GM15510 (cell line): ENCODE results near the gene HCFC1R1.

Source experiments
- POLR2A ChIP-seq: IDR thresholded peaks from 3 replicates; pipeline ENCODE4 v1.6.1; 2011; ENCODE audit warnings: borderline replicate concordance; ENCODE audit not compliant: insufficient read length; ENCODE audit errors: extremely low read depth

HCFC1R1 gene

DNA sequence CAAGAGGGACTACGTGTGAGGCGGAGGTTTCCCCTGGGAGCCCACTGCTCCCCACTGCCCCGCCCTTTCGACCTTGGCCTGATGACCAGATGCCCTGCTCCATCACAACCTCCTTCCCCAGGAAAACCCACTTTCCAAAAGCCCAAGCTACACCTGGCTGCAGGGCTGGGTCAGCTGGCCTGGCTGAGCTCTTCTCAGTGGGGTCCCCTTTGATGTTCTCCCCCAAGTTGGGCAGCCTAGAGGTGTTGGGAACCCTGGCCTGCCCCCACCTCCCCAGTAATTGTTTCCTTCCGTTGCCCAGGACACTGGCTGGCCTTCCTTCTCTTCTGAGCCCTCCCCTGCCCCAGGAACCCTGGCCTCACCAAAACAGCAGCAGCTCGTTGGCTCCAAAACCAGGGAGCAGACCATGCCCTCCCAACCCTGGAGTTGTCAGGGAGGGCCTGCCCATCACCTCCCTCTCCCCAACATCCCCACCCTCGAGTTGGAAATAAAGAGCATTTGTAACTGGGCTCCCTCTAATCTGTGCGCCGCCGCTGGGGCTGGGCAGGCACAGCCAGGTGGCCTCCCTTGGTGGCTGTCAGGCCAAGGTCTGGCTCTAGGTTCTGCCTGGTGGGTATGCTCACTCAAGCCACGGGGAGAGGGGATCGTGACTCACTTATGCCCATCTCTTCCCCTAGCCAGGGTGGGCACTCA is 9.6 kb downstream of the HCFC1R1 start:
- TF ChIP-seq POLR2A, result no peak

GRCh38 chr16:3013491-3013951 is 10.2 kb downstream of the HCFC1R1 start:
- TF ChIP-seq POLR2A, result no peak

DNA sequence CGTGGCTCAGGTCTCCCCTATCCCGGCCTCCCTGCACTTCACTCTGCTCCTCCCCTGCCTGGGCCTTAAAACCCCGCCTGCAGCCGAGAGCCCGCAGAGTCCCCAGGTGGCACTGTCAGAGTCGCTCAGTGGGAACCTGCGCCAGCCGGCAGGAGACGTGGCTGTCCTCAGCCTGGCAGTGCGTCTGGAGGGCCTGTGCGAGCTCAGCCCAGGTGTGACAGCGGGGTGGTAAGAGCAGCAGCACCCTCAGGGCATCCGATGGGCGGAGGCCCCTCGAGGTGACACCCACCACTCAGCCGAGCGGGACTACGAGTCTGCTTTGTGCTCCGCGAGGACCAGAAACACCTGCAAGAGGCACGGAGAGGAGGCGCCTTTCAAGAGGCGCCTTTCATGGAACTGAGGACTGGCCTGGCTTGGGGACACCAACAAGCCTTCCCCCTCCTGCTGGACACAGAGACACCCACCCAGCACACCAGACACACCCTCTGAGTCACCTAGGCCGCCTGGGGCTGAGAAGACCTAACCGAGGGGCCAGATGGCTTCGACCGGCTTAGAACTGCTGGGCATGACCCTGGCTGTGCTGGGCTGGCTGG is 10.8 kb downstream of the HCFC1R1 start, which contains the start of gene CLDN9:
CLDN9 (plus strand) TSS at position 96 of the 593 bp plus-strand sequence; CDS start at position 536, 440 bp downstream.
- TF ChIP-seq POLR2A, result no peak

- TF ChIP-seq POLR2A, result no peak
Measured at GRCh38 chr16:3012246-3012645, 11.5 kb downstream of the HCFC1R1 start.

GRCh38 chr16:3010510-3010909 is 13.2 kb downstream of the HCFC1R1 start:
- no peak for TF ChIP-seq POLR2A

DNA sequence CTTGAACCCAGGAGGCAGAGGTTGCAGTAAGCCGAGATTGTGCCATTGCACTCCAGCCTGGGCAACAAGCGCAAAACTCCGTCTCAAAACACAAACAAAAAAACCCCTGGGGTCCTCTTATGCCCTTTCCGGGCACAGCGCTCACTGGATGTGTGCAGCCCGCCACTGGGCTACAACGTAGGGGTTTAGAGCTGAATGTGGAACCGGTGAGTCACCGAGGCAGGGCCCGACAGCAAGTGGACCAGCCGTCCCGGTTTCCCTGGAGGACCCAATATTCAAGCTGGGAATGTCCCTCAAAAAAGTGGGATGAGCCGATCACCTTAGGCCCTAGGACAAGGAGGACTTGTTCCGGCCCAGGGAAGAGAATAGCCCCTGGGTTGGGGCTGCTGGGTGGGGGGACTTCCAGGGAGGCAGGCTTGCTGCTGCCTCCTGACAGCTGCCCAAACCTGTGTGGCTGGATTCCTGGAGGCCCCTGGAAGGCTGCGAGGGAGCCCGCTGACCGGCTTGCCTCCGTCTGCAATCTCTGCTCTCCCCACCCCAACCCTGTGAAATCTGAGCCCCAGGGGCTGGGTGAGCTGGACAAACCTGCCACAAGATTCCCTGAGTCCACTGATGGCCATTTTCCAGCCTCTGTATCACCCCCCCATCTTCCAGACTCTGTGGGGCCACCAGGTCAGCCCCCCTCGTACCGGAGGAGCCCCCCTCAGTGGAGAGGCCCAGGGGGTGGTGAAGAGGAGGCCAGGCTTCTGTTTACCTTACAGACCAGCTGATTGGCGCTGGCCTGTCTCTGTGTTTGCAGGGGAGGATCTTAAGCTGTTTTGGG is 14.0 kb downstream of the HCFC1R1 start:
- TF ChIP-seq POLR2A, result no peak

- TF ChIP-seq POLR2A, result no peak
Measured at GRCh38 chr16:3008690-3009037, 15.1 kb downstream of the HCFC1R1 start.

DNA sequence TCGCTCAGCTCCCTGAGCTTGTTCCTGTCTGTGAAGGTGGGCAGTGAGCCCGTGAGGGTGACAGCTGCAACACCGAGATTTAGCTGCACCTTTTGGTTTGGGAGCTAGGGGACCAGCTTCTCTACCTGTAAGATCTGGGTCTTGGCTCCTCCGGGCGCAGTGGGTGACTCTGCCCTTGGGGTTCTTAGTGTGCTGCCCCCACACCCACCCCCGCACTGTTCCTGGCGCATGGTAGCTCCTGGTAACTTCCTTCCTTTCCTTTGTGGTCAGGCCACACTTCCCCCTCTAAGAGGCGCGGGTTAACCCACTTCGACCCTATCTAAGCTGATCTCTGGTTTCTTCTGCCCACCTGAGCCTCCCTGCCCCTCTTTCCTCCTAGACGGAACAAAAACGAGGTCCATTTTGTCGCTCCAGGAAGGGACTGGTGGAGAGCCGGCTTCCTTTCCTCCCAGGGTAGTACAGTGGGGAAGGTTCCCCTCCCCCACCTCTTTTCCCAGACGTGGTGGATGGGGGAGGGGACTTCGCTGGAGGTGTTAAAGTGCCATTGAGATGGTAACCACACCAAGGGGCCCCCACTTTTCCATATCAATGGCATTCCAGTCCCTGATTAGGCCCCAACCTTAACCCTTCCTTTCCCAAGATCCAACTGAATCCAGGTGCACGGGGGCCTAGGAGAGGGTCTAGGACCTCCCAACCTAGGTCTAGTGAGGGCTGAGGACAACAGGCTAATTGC is 15.6 kb downstream of the HCFC1R1 start:
- no peak for TF ChIP-seq POLR2A

DNA sequence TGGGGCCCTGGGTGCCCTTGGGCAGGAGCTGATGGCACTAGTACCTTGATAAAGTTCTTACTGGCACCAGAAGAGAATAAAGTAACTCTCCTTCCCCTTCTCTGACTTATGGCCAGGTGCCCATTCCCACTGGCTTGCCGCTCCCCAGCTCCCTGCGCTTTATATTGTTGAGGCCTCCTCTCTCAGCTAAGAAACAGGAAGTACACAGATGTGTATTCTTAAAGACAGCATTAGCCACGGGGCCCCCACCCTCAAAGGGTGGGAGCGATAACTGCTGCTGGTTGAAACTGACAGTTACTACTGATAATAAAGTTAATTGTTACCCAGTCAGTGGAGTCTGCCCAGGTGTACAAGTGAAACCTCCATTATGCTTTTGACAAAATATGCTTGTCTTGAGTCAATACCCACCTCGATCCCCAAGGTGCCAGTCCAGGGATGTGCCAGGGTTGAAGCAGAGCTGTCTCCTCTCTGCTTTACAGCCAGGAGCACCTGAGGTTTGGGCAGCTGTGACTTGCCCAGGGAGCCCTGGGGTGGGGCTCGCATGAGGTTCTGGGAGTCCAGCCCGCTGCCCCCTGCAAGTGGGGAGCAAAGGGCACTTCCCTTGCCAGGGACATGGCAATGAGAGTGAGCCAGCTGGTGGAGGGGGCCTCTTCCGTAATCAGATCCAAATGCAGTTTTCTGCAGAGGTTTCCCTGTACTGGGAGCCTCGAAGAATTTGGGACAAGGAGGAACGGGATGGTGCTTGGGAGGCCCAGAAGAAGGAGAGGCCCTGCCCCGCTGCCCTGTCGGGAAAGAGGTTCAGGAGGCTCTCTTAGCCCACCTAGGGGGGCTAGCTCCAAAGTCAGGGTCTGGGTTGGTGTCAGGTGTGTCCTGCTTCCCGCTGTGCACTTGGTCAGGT is 16.4 kb downstream of the HCFC1R1 start:
- no peak for TF ChIP-seq POLR2A

- TF ChIP-seq POLR2A, result no peak
Measured at GRCh38 chr16:3004781-3005284, 18.9 kb downstream of the HCFC1R1 start.

DNA sequence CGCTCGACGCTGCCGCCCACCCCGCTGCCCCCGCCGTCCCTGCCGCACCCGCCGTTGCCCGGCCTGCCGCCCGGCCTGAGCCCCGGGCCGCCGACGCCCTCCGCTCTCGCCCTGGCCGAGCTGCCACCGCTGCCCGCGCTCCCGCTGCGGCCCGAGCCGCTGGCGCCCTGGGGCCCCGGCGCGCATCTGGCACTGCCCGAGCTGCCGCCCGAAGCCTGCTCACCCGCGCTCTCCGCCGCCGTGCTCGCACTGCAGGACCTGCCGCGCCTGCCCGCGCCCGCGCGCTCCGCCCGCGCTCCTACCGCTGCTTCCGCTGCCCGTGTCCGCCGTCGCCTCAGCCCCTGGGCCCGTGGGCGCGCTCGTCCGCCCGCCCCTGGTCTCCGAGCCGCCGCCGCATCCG is 19.4 kb downstream of the HCFC1R1 start:
- TF ChIP-seq POLR2A, result no peak

- no peak for TF ChIP-seq POLR2A
Measured at GRCh38 chr16:3003582-3004270, 20.0 kb downstream of the HCFC1R1 start.

DNA sequence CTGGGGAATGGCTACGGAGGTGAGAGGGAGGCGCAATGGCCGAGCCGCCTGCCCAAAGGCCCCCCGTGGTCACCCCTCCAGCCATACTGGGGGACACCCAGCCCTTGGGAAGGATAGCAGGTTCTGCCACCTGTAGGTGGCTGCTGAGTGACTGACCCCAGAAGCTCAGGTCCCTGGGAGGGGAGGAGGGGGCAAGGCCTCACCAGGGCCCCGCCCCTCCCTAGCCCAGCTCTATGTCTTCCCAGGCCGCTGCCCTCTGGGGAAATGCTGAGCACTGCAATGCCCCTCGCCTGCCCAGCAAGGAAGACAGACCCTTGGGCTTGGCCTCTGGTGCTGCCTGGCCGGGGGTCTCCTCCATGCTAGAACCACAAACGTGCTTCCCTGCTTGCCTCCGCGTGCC is 22.4 kb downstream of the HCFC1R1 start:
- TF ChIP-seq POLR2A, result no peak
